GM18507 (cell line): ENCODE data around the gene GPR153.
"Not testable (repeated sequence)": the region's sequence is repeated elsewhere in the genome, so short reads cannot be mapped to it uniquely, and the experiment has no call there.

Experiments used
- DNase-seq: peaks from one replicate; pipeline ENCODE4 v3.0.0; 2011; ENCODE audit warnings: low read depth; ENCODE audit not compliant: insufficient read length; ENCODE audit errors: extremely low spot score
- FAIRE-seq: peaks from 2 replicates; lab custom pipeline; 2011; peaks lifted over from hg19 to GRCh38; lab: Jason Lieb, UNC

Gene GPR153

GRCh38 chr1:6241107-6241886 lies 19.6 kb downstream of the GPR153 start:
- FAIRE-seq, result no peak
- no peak for DNase-seq

- FAIRE-seq (no peak), DNase-seq (no peak)
These were observed 20.7 kb downstream of the GPR153 start for GRCh38 chr1:6239950-6240768.

- no peak for FAIRE-seq
- DNase-seq, result no peak
These were observed 21.6 kb downstream of the GPR153 start for GRCh38 chr1:6239213-6239752.

- DNase-seq (no peak), FAIRE-seq (no peak)
These were observed 23.8 kb downstream of the GPR153 start for GRCh38 chr1:6237093-6237492.

GRCh38 chr1:6235296-6235677 lies 25.6 kb downstream of the GPR153 start:
- DNase-seq (no peak), FAIRE-seq (no peak)

- DNase-seq (no peak), FAIRE-seq (no peak)
These were observed 26.2 kb downstream of the GPR153 start for GRCh38 chr1:6234502-6235295.

- DNase-seq (no peak), FAIRE-seq (no peak)
These were observed 27.5 kb downstream of the GPR153 start for GRCh38 chr1:6233376-6233775.

GRCh38 chr1:6225651-6226050 lies 35.2 kb downstream of the GPR153 start:
- FAIRE-seq (no peak), DNase-seq (no peak)

- DNase-seq (no peak), FAIRE-seq (no peak)
These were observed 36.2 kb downstream of the GPR153 start for GRCh38 chr1:6224718-6225117.

- FAIRE-seq, result no peak
These were observed 37.3 kb downstream of the GPR153 start for GRCh38 chr1:6223617-6224016.

GRCh38 chr1:6222636-6223035 lies 38.3 kb downstream of the GPR153 start:
- DNase-seq, result no peak

More at GRCh38 chr1:6223617-6224016, 37.3 kb downstream of the GPR153 start:
- no peak for DNase-seq

GRCh38 chr1:6221210-6221784 lies 39.6 kb downstream of the GPR153 start:
- FAIRE-seq, result no peak
- DNase-seq, result no peak

More at GRCh38 chr1:6222636-6223035, 38.3 kb downstream of the GPR153 start:
- FAIRE-seq, result no peak

GRCh38 chr1:6220236-6220635 lies 40.7 kb downstream of the GPR153 start:
- FAIRE-seq (no peak), DNase-seq (no peak)

- not testable (repeated sequence) for FAIRE-seq, DNase-seq
These were observed 41.3 kb downstream of the GPR153 start for GRCh38 chr1:6219641-6220040.

- no peak for FAIRE-seq
- no peak for DNase-seq
These were observed 42.3 kb downstream of the GPR153 start for GRCh38 chr1:6218375-6219164.

GRCh38 chr1:6212193-6212959 lies 48.5 kb downstream of the GPR153 start:
- FAIRE-seq (peak; percentile 82), DNase-seq (no peak)

GRCh38 chr1:6211731-6212130 lies 49.2 kb downstream of the GPR153 start:
- no peak for FAIRE-seq

More at GRCh38 chr1:6211731-6212130, 49.2 kb downstream of the GPR153 start:
- DNase-seq, result no peak
